HG03066 (cell line): ENCODE data around the gene RFLNA.

Experiments
- ATAC-seq: cut with Tn5 transposase; IDR thresholded peaks from one replicate; pipeline ENCODE4 v1.9.1; 2021; ENCODE audit warnings: low read depth; ENCODE audit not compliant: unreplicated experiment

RFLNA gene

GRCh38 chr12:124334976-124335375 lies 40.1 kb downstream of the RFLNA start:
- ATAC-seq: no peak

GRCh38 chr12:124335426-124336183 lies 40.7 kb downstream of the RFLNA start:
- no peak for ATAC-seq

- no peak for ATAC-seq
Observed at GRCh38 chr12:124336184-124336437, 41.2 kb downstream of the RFLNA start.

- no peak for ATAC-seq
Observed at GRCh38 chr12:124336742-124337520, 42.0 kb downstream of the RFLNA start.

GRCh38 chr12:124337622-124338021 lies 42.7 kb downstream of the RFLNA start:
- ATAC-seq: no peak

- ATAC-seq: no peak
Observed at GRCh38 chr12:124338448-124338847, 43.6 kb downstream of the RFLNA start.

GRCh38 chr12:124338876-124339603 lies 44.1 kb downstream of the RFLNA start:
- ATAC-seq: no peak

- ATAC-seq: no peak
Observed at GRCh38 chr12:124340080-124340900, 45.4 kb downstream of the RFLNA start.

GRCh38 chr12:124341645-124342069 lies 46.8 kb downstream of the RFLNA start:
- ATAC-seq: no peak

- no peak for ATAC-seq
Observed at GRCh38 chr12:124344022-124344421, 49.1 kb downstream of the RFLNA start.

- ATAC-seq: no peak
Observed at GRCh38 chr12:124344526-124344925, 49.6 kb downstream of the RFLNA start.

- no peak for ATAC-seq
Observed at GRCh38 chr12:124345795-124346194, 50.9 kb downstream of the RFLNA start.

GRCh38 chr12:124346425-124347168 lies 51.7 kb downstream of the RFLNA start:
- no peak for ATAC-seq

GRCh38 chr12:124347335-124347734 lies 52.4 kb downstream of the RFLNA start:
- ATAC-seq: no peak

- no peak for ATAC-seq
Observed at GRCh38 chr12:124347805-124348658, 53.1 kb downstream of the RFLNA start.

- no peak for ATAC-seq
Observed at GRCh38 chr12:124348659-124349380, 53.9 kb downstream of the RFLNA start.

GRCh38 chr12:124350491-124350890 lies 55.6 kb downstream of the RFLNA start:
- no peak for ATAC-seq

- ATAC-seq: no peak
Observed at GRCh38 chr12:124351422-124351821, 56.5 kb downstream of the RFLNA start.
